MM.1S (cell line): ENCODE data around the gene ANK2.

Source experiments
- DNase-seq: peaks from one replicate; pipeline ENCODE4 v3.0.0-alpha.2; 2015
- H2AFZ ChIP-seq: fragments of 300-600 bp; sonication (generic); 2 replicates; pipeline ENCODE4 v1.6.0; 2016; ENCODE audit warnings: antibody characterized with exemption, low read length
- H3F3A ChIP-seq: fragments of 300-600 bp; sonication (generic); 2 replicates; pipeline ENCODE4 v1.6.1; 2016; ENCODE audit warnings: mild to moderate bottlenecking, antibody characterized with exemption, low read length, moderate library complexity, mixed read lengths; ENCODE audit not compliant: insufficient read depth
- H3K27ac ChIP-seq: fragments of 300-600 bp; sonication (generic); 2 replicates; pipeline ENCODE4 v1.5.1; 2016; ENCODE audit warnings: mild to moderate bottlenecking, low read length
- H3K27me3 ChIP-seq: fragments of 300-600 bp; sonication (generic); replicated peaks from 2 replicates; pipeline ENCODE4 v1.6.0; 2016; ENCODE audit warnings: low read length; ENCODE audit not compliant: insufficient read depth
- H3K36me3 ChIP-seq: fragments of 300-600 bp; sonication (generic); replicated peaks from 2 replicates; pipeline ENCODE4 v1.6.1; 2016; ENCODE audit warnings: mild to moderate bottlenecking, low read length, mixed read lengths; ENCODE audit not compliant: insufficient read depth
- H3K4me1 ChIP-seq: fragments of 300-600 bp; sonication (generic); 2 replicates; pipeline ENCODE4 v1.6.1; 2016; ENCODE audit warnings: low read length, mixed read lengths
- H3K4me2 ChIP-seq: fragments of 300-600 bp; sonication (generic); 2 replicates; pipeline ENCODE4 v1.6.0; 2016; ENCODE audit warnings: low read depth, low read length
- H3K4me3 ChIP-seq: fragments of 300-600 bp; sonication (generic); 2 replicates; pipeline ENCODE4 v1.5.1; 2016; ENCODE audit warnings: low read length, mixed read lengths
- H3K79me2 ChIP-seq: fragments of 300-600 bp; sonication (generic); 2 replicates; pipeline ENCODE4 v1.6.1; 2016; ENCODE audit warnings: mixed run types, low read length, mixed read lengths
- H3K9ac ChIP-seq: fragments of 300-600 bp; sonication (generic); 2 replicates; pipeline ENCODE4 v1.6.1; 2016; ENCODE audit warnings: low read length, mixed read lengths
- H3K9me2 ChIP-seq: fragments of 300-600 bp; sonication (generic); replicated peaks from 2 replicates; pipeline ENCODE4 v1.6.1; 2016; ENCODE audit warnings: mild to moderate bottlenecking, low read length, mixed read lengths; ENCODE audit not compliant: insufficient read depth
- H3K9me3 ChIP-seq: fragments of 300-600 bp; sonication (generic); replicated peaks from 2 replicates; pipeline ENCODE4 v1.6.1; 2016; ENCODE audit warnings: mild to moderate bottlenecking, low read length, mixed read lengths; ENCODE audit not compliant: insufficient read depth
- H4K20me1 ChIP-seq: fragments of 300-600 bp; sonication (generic); 2 replicates; pipeline ENCODE4 v1.6.1; 2016; ENCODE audit warnings: mild to moderate bottlenecking, low read length, moderate library complexity, mixed read lengths; ENCODE audit not compliant: insufficient read depth
- CTCF ChIP-seq: fragments of 300-600 bp; sonication (generic); IDR thresholded peaks from 2 replicates; pipeline ENCODE4 v1.5.1; 2016; ENCODE audit warnings: antibody characterized with exemption, low read length, mixed read lengths
- EZH2 ChIP-seq: fragments of 300-600 bp; sonication (generic); optimal IDR thresholded peaks from 2 replicates; pipeline ENCODE3; 2017; ENCODE audit warnings: low read depth, mild to moderate bottlenecking, antibody characterized with exemption, low read length, mixed read lengths
- EZH2phosphoT487 ChIP-seq: fragments of 300-600 bp; sonication (generic); IDR thresholded peaks from 2 replicates; pipeline ENCODE4 v1.6.1; 2018; ENCODE audit warnings: antibody characterized with exemption, low read length

The ANK2 gene

DNA sequence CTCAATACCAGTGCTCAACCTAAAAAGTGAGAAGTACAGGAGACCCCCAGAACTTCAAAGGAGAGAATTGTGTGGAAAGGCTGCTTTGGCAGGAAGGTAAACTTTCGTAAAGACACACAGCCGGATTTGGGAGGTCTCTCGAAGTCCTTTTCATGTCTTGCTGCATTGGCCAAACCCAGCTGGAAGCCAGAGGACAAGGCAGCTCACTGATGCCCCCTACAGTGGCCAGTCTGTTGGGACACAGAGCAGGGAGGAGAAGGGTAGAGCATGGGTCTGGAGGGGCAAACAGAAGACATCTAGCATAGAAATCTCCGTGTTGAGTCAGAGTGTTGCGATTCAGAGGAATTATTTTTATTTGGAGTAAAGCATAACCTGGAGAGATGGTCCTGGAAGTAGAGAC lies 198.9 kb downstream of the ANK2 start:
- no peaks in the 10 kb centered on the region for H3K79me2 ChIP-seq
- no peak overlapping the region for H3K27ac ChIP-seq
- H4K20me1 ChIP-seq, result no peaks in the 10 kb centered on the region
- no peaks in the 10 kb centered on the region for H3K27me3 ChIP-seq
- no peak overlapping the region for H3K9ac ChIP-seq
- no peaks in the 10 kb centered on the region for H3K9me3 ChIP-seq
- no peaks in the 10 kb centered on the region for H3F3A ChIP-seq
- DNase-seq, result no peak
- TF ChIP-seq EZH2phosphoT487 (no peak), CTCF (no peak), EZH2 (no peak)
- no peak overlapping the region for H3K4me3 ChIP-seq
- H2AFZ ChIP-seq, result no peak overlapping the region
- no peak overlapping the region for H3K4me2 ChIP-seq
- H3K4me1 ChIP-seq, result no peaks in the 10 kb centered on the region
- no peaks in the 10 kb centered on the region for H3K36me3 ChIP-seq
- H3K9me2 ChIP-seq, result no peaks in the 10 kb centered on the region

DNA sequence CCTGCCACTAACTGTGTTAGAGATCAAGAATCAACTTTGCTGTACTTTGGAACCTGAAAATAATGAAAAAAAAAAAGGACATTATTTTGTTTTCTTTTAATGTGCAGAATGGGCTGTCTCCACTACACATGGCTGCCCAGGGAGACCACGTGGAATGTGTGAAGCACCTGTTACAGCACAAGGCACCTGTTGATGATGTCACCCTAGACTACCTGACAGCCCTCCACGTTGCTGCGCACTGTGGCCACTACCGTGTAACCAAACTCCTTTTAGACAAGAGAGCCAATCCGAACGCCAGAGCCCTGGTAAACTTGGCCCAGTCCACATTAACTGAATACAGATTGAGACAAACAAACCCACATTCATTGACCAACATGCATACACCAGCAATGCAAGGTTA lies 206.2 kb downstream of the ANK2 start:
- no peak for TF ChIP-seq CTCF
- no peak for TF ChIP-seq EZH2
- no peak for TF ChIP-seq EZH2phosphoT487
- Histone ChIP-seq H3K79me2 (no peaks in the 10 kb centered on the region), H3K4me2 (no peak overlapping the region), H3K36me3 (no peaks in the 10 kb centered on the region), H3F3A (no peaks in the 10 kb centered on the region), H3K4me3 (no peak overlapping the region), H3K9ac (no peak overlapping the region), H3K9me3 (no peaks in the 10 kb centered on the region), H2AFZ (no peak overlapping the region), H4K20me1 (no peaks in the 10 kb centered on the region), H3K9me2 (no peaks in the 10 kb centered on the region), H3K27me3 (no peaks in the 10 kb centered on the region), H3K4me1 (no peaks in the 10 kb centered on the region), H3K27ac (no peak overlapping the region)
- no peak for DNase-seq

- Histone ChIP-seq H3K4me2 (no peak overlapping the region), H3K9me3 (no peaks in the 10 kb centered on the region), H3K4me1 (no peaks in the 10 kb centered on the region), H3K27me3 (no peaks in the 10 kb centered on the region), H3K79me2 (no peaks in the 10 kb centered on the region), H3K27ac (no peak overlapping the region), H3K4me3 (no peak overlapping the region), H3F3A (no peaks in the 10 kb centered on the region), H4K20me1 (no peaks in the 10 kb centered on the region), H3K9me2 (no peaks in the 10 kb centered on the region), H3K36me3 (no peaks in the 10 kb centered on the region), H2AFZ (no peak overlapping the region), H3K9ac (no peak overlapping the region)
- TF ChIP-seq EZH2 (no peak), CTCF (no peak), EZH2phosphoT487 (no peak)
- DNase-seq, result no peak
Measured at GRCh38 chr4:113256946-113257345, 207.5 kb downstream of the ANK2 start.

GRCh38 chr4:113260688-113261087 lies 211.2 kb downstream of the ANK2 start:
- H4K20me1 ChIP-seq, result no peaks in the 10 kb centered on the region
- no peak overlapping the region for H3K27ac ChIP-seq
- no peaks in the 10 kb centered on the region for H3K79me2 ChIP-seq
- no peak overlapping the region for H3K9ac ChIP-seq
- no peak overlapping the region for H3K4me3 ChIP-seq
- TF ChIP-seq CTCF, result no peak
- TF ChIP-seq EZH2phosphoT487, result no peak
- no peak for TF ChIP-seq EZH2
- H3F3A ChIP-seq, result no peaks in the 10 kb centered on the region
- no peak overlapping the region for H3K4me2 ChIP-seq
- no peak overlapping the region for H2AFZ ChIP-seq
- H3K9me3 ChIP-seq, result no peaks in the 10 kb centered on the region
- no peaks in the 10 kb centered on the region for H3K27me3 ChIP-seq
- no peaks in the 10 kb centered on the region for H3K4me1 ChIP-seq
- H3K9me2 ChIP-seq, result no peaks in the 10 kb centered on the region
- H3K36me3 ChIP-seq, result no peaks in the 10 kb centered on the region
- no peak for DNase-seq
